ENCODE data around the gene DLGAP1. TPM values are rescaled to one million over a fixed set of nuclear protein-coding genes. Genes with fewer than 3 reads are reported as not detected.

Gene DLGAP1
- total and polyA plus RNA-seq, 10 of the 15 experiments (the other 5 are each of a cell fraction or from before 2014, with no cell fraction given) = 0.23 to 27.6 (median 1.9) TPM

DNA sequence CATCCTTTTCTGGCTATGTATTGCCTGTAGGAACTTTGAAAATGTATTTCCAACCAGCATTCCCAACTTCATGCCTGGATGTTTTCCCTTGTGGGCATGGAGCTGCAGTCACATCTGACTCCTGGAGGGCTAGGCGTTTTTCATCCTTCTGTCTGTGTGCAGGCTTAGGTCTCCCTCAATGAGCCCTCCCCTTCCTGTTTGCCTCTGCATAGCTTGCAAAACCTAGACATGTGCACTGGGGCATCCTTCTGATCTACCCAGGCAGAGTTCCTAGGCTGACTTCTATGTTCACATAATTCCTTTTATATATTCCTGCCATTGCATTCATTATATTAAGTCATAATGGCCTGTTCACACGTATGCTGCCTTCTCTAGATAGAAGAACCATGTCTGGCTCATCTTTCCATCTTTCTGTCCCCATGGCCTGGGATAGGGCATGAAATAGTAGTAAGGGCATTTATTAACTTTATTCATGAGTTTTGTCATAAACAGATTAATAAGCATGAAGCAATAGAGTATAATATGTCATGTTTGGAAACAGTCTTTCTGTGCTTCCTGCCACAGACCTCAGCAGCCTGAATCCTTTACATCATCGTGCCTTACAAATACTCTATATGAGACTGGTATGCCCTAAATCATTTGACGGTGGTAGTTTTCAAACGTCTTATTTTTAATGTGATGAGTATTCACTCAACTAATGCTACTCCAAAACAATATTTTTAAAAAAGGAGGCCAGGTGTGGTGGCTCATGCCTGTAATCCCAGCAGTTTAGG is 809.5 kb downstream of the DLGAP1 start:
- SMC1A ChIA-PET (ENCODE audit: uncharacterized antibody, unreplicated experiment) = interaction anchor here (0.6 to 1.7 kb wide), 5 partner anchors 13 to 152 kb away, joined by 3 to 6 read pairs (median 3); no protein-coding TSS in a partner anchor
- Histone ChIP-seq H3K79me2 (ENCODE audit: control insufficient read depth, insufficient read depth, low read length) (no peaks in the 10 kb centered on the region), H3K4me3 (no peak overlapping the region), H3K36me3 (ENCODE audit: control insufficient read depth in 2 of 2, insufficient read depth in 2 of 2, low read length in 1 of 2) (no peaks in the 10 kb centered on the region), H2AFZ (ENCODE audit: control insufficient read depth, low read depth, low read length) (no peak overlapping the region), H3K4me1 (ENCODE audit: control insufficient read depth, insufficient read depth, low read length) (no peaks in the 10 kb centered on the region), H3K27me3 (replicated peaks in 1 of 2; ENCODE audit: control insufficient read depth in 2 of 2, insufficient read depth in 2 of 2, low read length in 1 of 2) (no peaks in the 10 kb centered on the region), H3K27ac (ENCODE audit: control insufficient read depth, insufficient read depth) (no peak overlapping the region), H3K4me2 (ENCODE audit: control insufficient read depth, insufficient read depth) (no peak overlapping the region), H3K9ac (ENCODE audit: control insufficient read depth, insufficient read depth, low read length) (no peak overlapping the region), H3K9me3 (replicated peaks; ENCODE audit: control insufficient read depth, insufficient read depth, low read length) (no peaks in the 10 kb centered on the region), H4K20me1 (ENCODE audit: control insufficient read depth, insufficient read depth) (no peaks in the 10 kb centered on the region)
- WGBS (ENCODE audit: insufficient coverage, insufficient replicate concordance, low lambda C conversion rate, missing lambda C conversion rate) = 38% methylated on average over 5 of the region's 5 CpGs
- FAIRE-seq = no peak
- CTCF ChIA-PET = interaction anchor here (1.4 to 1.6 kb wide), 3 partner anchors 21 to 348 kb away, joined by 3 to 6 read pairs (median 4); no protein-coding TSS in a partner anchor
- POLR2A ChIA-PET = interaction anchor here (0.7 kb wide), 1 partner anchor 28 kb away, joined by 3 read pairs; no protein-coding TSS in a partner anchor
- RAD21 ChIA-PET (ENCODE audit: unreplicated experiment) = no interaction called here
- no TSS peak for BruUV-seq (replicated peaks)
- DNase-seq (ENCODE audit: low read depth, low spot score) = no peak
- intact Hi-C loops (cut with micrococcal nuclease; ENCODE audit: unreplicated experiment) (no loop called here), in situ Hi-C loops (cut with MboI) (no loop called here)
- no peak for ATAC-seq
- TF ChIP-seq BHLHE40 (IDR thresholded peaks at IDR 0.05; ENCODE audit: borderline replicate concordance in 1 of 2, low read depth in 2 of 2, low read length in 1 of 2) = no peak
- TF ChIP-seq, protein P1, sequence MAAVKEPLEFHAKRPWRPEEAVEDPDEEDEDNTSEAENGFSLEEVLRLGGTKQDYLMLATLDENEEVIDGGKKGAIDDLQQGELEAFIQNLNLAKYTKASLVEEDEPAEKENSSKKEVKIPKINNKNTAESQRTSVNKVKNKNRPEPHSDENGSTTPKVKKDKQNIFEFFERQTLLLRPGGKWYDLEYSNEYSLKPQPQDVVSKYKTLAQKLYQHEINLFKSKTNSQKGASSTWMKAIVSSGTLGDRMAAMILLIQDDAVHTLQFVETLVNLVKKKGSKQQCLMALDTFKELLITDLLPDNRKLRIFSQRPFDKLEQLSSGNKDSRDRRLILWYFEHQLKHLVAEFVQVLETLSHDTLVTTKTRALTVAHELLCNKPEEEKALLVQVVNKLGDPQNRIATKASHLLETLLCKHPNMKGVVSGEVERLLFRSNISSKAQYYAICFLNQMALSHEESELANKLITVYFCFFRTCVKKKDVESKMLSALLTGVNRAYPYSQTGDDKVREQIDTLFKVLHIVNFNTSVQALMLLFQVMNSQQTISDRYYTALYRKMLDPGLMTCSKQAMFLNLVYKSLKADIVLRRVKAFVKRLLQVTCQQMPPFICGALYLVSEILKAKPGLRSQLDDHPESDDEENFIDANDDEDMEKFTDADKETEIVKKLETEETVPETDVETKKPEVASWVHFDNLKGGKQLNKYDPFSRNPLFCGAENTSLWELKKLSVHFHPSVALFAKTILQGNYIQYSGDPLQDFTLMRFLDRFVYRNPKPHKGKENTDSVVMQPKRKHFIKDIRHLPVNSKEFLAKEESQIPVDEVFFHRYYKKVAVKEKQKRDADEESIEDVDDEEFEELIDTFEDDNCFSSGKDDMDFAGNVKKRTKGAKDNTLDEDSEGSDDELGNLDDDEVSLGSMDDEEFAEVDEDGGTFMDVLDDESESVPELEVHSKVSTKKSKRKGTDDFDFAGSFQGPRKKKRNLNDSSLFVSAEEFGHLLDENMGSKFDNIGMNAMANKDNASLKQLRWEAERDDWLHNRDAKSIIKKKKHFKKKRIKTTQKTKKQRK (IDR thresholded peaks at IDR 0.05; ENCODE audit: low read depth, low read length) = no peak
- TF ChIP-seq WRNIP1 (IDR thresholded peaks at IDR 0.05; ENCODE audit: borderline replicate concordance, low read depth, low read length) = no peak
- TF ChIP-seq, protein P2, sequence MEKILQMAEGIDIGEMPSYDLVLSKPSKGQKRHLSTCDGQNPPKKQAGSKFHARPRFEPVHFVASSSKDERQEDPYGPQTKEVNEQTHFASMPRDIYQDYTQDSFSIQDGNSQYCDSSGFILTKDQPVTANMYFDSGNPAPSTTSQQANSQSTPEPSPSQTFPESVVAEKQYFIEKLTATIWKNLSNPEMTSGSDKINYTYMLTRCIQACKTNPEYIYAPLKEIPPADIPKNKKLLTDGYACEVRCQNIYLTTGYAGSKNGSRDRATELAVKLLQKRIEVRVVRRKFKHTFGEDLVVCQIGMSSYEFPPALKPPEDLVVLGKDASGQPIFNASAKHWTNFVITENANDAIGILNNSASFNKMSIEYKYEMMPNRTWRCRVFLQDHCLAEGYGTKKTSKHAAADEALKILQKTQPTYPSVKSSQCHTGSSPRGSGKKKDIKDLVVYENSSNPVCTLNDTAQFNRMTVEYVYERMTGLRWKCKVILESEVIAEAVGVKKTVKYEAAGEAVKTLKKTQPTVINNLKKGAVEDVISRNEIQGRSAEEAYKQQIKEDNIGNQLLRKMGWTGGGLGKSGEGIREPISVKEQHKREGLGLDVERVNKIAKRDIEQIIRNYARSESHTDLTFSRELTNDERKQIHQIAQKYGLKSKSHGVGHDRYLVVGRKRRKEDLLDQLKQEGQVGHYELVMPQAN (conservative IDR thresholded peaks at IDR 0.05) = no peak
- TF ChIP-seq MEF2B (IDR thresholded peaks at IDR 0.05; ENCODE audit: partially characterized antibody, poor library complexity, severe bottlenecking) = no peak
